HEK293 (cell line): Measurements from ENCODE around the gene CHMP6.

Source experiments
- CTCF ChIA-PET: fragments of 350-600 bp; formaldehyde crosslinking; extraction: SDS; loops from one replicate; lab custom pipeline; 2021; ENCODE audit warnings: antibody characterized with exemption; lab: Yijun Ruan, JAX
- POLR2A ChIA-PET: fragments of 300-600 bp; formaldehyde crosslinking; extraction: SDS; loops from one replicate; lab custom pipeline; 2020; ENCODE audit warnings: antibody characterized with exemption, inconsistent platforms; lab: Yijun Ruan, JAX
- H3K27ac ChIP-seq: fragments of 200-500 bp; sonication (Bioruptor generic); 2 replicates; pipeline ENCODE4 v1.5.1; 2014; ENCODE audit warnings: low read depth, low read length, control low read depth, inconsistent platforms; ENCODE audit errors: extremely low read depth
- H3K36me3 ChIP-seq, 2 experiments: fragments of 200-500 bp in 1 of 2; sonication (Bioruptor generic) in 1 of 2; 1 replicate in 1 of 2; 2 replicates in 1 of 2; pipeline ENCODE4 v1.5.1; 2014 to 2017; ENCODE audit warnings: inconsistent platforms in 2 of 2, low read length in 2 of 2; ENCODE audit not compliant: control insufficient read depth in 2 of 2, insufficient read depth in 1 of 2
- H3K4me1 ChIP-seq: fragments of 200-500 bp; sonication (Bioruptor generic); 2 replicates; pipeline ENCODE4 v1.5.1; 2014; ENCODE audit warnings: mild to moderate bottlenecking, low read length, inconsistent platforms; ENCODE audit not compliant: control insufficient read depth, insufficient read depth
- H3K4me3 ChIP-seq: 2 replicates; pipeline ENCODE4 v1.5.1; 2011; ENCODE audit warnings: low read depth, mild to moderate bottlenecking, control low read depth, low read length, moderate library complexity
- H3K9me3 ChIP-seq: fragments of 200-500 bp; sonication (Bioruptor generic); 2 replicates; pipeline ENCODE4 v1.5.1; 2014; ENCODE audit warnings: low read depth, low read length, inconsistent platforms; ENCODE audit not compliant: control insufficient read depth, insufficient read depth
- HOXC10 ChIP-seq: sonication (generic); formaldehyde crosslinking; IDR thresholded peaks from 2 replicates; pipeline ENCODE4 v1.8.1; 2023; ENCODE audit warnings: mild to moderate bottlenecking, missing genetic modification reagents
- SP7 ChIP-seq: fragments of 450-650 bp; formaldehyde crosslinking; IDR thresholded peaks from 2 replicates; pipeline ENCODE4 v1.5.1; 2016; ENCODE audit warnings: missing biosample characterization, missing genetic modification characterization
- ZBTB1 ChIP-seq: fragments of 450-650 bp; formaldehyde crosslinking; IDR thresholded peaks from 2 replicates; pipeline ENCODE4 v1.5.1; 2016; ENCODE audit warnings: missing biosample characterization, missing genetic modification characterization
- ZBTB17 ChIP-seq: fragments of 450-650 bp; formaldehyde crosslinking; IDR thresholded peaks from 2 replicates; pipeline ENCODE4 v1.5.1; 2016; ENCODE audit warnings: missing biosample characterization, missing genetic modification characterization
- ZNF112 ChIP-seq: fragments of 450-650 bp; formaldehyde crosslinking; IDR thresholded peaks from 2 replicates; pipeline ENCODE4 v1.5.0; 2017; ENCODE audit warnings: missing biosample characterization, missing genetic modification characterization
- ZNF121 ChIP-seq: fragments of 450-650 bp; formaldehyde crosslinking; IDR thresholded peaks from 2 replicates; pipeline ENCODE4 v1.5.1; 2016; ENCODE audit warnings: missing biosample characterization, missing genetic modification characterization
- ZNF133 ChIP-seq: fragments of 450-650 bp; formaldehyde crosslinking; IDR thresholded peaks from 2 replicates; pipeline ENCODE4 v1.5.1; 2016; ENCODE audit warnings: missing biosample characterization, missing genetic modification characterization
- ZNF138 ChIP-seq: fragments of 450-650 bp; formaldehyde crosslinking; IDR thresholded peaks from 2 replicates; pipeline ENCODE4 v1.5.1; 2016; ENCODE audit warnings: missing biosample characterization, missing genetic modification characterization, borderline replicate concordance
- ZNF202 ChIP-seq: fragments of 450-650 bp; formaldehyde crosslinking; IDR thresholded peaks from 2 replicates; pipeline ENCODE4 v1.5.1; 2016; ENCODE audit warnings: missing biosample characterization, missing genetic modification characterization, borderline replicate concordance
- ZNF354C ChIP-seq: fragments of 450-650 bp; formaldehyde crosslinking; IDR thresholded peaks from 2 replicates; pipeline ENCODE4 v1.5.1; 2016; ENCODE audit warnings: missing biosample characterization, missing genetic modification characterization, low read depth, borderline replicate concordance
- ZNF501 ChIP-seq: fragments of 450-650 bp; formaldehyde crosslinking; IDR thresholded peaks from 2 replicates; pipeline ENCODE4 v1.5.1; 2016; ENCODE audit warnings: missing biosample characterization, missing genetic modification characterization
- ZNF514 ChIP-seq: fragments of 450-650 bp; formaldehyde crosslinking; IDR thresholded peaks from 2 replicates; pipeline ENCODE4 v1.5.1; 2016; ENCODE audit warnings: missing biosample characterization, missing genetic modification characterization
- ZNF529 ChIP-seq: fragments of 450-650 bp; formaldehyde crosslinking; IDR thresholded peaks from 2 replicates; pipeline ENCODE4 v1.5.1; 2017; ENCODE audit warnings: missing genetic modification characterization, missing biosample characterization; ENCODE audit not compliant: insufficient replicate concordance
- ZNF530 ChIP-seq: fragments of 450-650 bp; formaldehyde crosslinking; IDR thresholded peaks from 2 replicates; pipeline ENCODE4 v1.5.1; 2016; ENCODE audit warnings: low read depth, missing biosample characterization, missing genetic modification characterization
- ZNF544 ChIP-seq: fragments of 450-650 bp; formaldehyde crosslinking; IDR thresholded peaks from 2 replicates; pipeline ENCODE4 v1.5.0; 2017; ENCODE audit warnings: missing biosample characterization, missing genetic modification characterization
- ZNF610 ChIP-seq: fragments of 450-650 bp; formaldehyde crosslinking; IDR thresholded peaks from 2 replicates; pipeline ENCODE4 v1.5.1; 2016; ENCODE audit warnings: missing biosample characterization, missing genetic modification characterization, borderline replicate concordance
- ZNF654 ChIP-seq: fragments of 450-650 bp; formaldehyde crosslinking; IDR thresholded peaks from 2 replicates; pipeline ENCODE4 v1.5.1; 2016; ENCODE audit warnings: low read depth, missing biosample characterization, missing genetic modification characterization
- ZNF830 ChIP-seq: fragments of 450-650 bp; IDR thresholded peaks from 2 replicates; pipeline ENCODE4 v1.5.0; 2018; ENCODE audit warnings: missing biosample characterization, missing genetic modification characterization, low read depth, mild to moderate bottlenecking, moderate library complexity
- ZSCAN23 ChIP-seq: fragments of 450-650 bp; formaldehyde crosslinking; IDR thresholded peaks from 2 replicates; pipeline ENCODE4 v1.5.1; 2016; ENCODE audit warnings: missing biosample characterization, missing genetic modification characterization
- TF ChIP-seq, protein P1 (sequence below): fragments of 450-650 bp; formaldehyde crosslinking; IDR thresholded peaks from 2 replicates; pipeline ENCODE4 v1.5.1; 2016; ENCODE audit warnings: missing biosample characterization, missing genetic modification characterization
- TF ChIP-seq, protein P2 (sequence below): fragments of 450-650 bp; formaldehyde crosslinking; IDR thresholded peaks from 2 replicates; pipeline ENCODE4 v1.5.1; 2016; ENCODE audit warnings: missing biosample characterization, missing genetic modification characterization

The CHMP6 gene

DNA sequence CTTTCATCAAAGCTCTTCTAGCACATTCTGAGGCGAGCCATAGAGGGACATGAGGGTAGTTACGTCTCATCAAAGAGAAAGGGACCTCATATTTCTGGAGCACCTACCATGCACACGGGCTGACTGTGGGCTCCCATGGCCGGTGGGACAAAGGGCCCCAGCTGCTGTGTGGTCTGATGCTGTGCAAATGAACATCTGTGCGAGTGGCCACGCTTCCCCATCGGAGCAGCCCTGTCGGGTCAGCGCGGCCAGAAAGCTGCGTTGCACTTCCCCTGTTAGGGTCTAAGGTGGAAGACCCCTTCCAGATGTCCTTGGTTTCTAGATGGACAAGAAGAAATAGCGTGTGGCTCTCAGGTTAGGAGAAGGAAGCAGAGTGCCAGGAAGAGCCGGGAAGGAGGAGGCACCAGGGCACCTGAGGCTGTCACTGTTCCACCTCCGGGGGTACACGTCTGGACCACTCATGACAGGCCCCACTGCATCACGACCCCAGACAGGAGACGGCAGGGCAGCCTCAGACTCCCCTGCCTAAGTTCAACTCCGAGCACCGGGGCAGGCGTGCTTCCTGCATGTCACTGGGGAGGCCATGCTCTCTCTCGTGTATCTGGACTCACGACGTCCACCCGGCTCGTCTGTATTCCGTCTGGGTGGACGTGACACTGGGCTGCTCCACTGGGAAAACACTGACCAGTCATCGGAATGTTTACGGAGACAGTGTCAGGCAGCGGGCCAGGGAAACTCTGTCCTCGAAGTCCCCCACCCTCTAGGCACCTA, 34.8 kb downstream of the CHMP6 start:
- Histone ChIP-seq H3K9me3 (no peaks in the 10 kb centered on the region), H3K4me1 (no peaks in the 10 kb centered on the region), H3K4me3 (no peak overlapping the region), H3K36me3 (peaks cover 0 to 4% of the 10 kb centered on the region in 2 experiments; a peak in 1 of 3 replicates), H3K27ac (no peak overlapping the region)
- TF ChIP-seq ZNF610 (tag by site-specific recombination) (no peak), ZNF354C (tag by site-specific recombination) (no peak), ZNF501 (tag by site-specific recombination) (no peak), ZNF830 (tag by site-specific recombination) (no peak), ZNF138 (tag by site-specific recombination) (no peak), ZNF530 (tag by site-specific recombination) (no peak), ZNF654 (tag by site-specific recombination) (no peak), ZNF514 (tag by site-specific recombination) (no peak), ZNF202 (tag by site-specific recombination) (no peak), ZNF121 (tag by site-specific recombination) (no peak), SP7 (tag by site-specific recombination) (no peak), ZNF112 (tag by site-specific recombination) (no peak)
- TF ChIP-seq, protein P1, sequence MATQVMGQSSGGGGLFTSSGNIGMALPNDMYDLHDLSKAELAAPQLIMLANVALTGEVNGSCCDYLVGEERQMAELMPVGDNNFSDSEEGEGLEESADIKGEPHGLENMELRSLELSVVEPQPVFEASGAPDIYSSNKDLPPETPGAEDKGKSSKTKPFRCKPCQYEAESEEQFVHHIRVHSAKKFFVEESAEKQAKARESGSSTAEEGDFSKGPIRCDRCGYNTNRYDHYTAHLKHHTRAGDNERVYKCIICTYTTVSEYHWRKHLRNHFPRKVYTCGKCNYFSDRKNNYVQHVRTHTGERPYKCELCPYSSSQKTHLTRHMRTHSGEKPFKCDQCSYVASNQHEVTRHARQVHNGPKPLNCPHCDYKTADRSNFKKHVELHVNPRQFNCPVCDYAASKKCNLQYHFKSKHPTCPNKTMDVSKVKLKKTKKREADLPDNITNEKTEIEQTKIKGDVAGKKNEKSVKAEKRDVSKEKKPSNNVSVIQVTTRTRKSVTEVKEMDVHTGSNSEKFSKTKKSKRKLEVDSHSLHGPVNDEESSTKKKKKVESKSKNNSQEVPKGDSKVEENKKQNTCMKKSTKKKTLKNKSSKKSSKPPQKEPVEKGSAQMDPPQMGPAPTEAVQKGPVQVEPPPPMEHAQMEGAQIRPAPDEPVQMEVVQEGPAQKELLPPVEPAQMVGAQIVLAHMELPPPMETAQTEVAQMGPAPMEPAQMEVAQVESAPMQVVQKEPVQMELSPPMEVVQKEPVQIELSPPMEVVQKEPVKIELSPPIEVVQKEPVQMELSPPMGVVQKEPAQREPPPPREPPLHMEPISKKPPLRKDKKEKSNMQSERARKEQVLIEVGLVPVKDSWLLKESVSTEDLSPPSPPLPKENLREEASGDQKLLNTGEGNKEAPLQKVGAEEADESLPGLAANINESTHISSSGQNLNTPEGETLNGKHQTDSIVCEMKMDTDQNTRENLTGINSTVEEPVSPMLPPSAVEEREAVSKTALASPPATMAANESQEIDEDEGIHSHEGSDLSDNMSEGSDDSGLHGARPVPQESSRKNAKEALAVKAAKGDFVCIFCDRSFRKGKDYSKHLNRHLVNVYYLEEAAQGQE (tag by site-specific recombination) = no peak
- ChIA-PET POLR2A (interaction anchor here (0.6 to 1.8 kb wide), 2 partner anchors 9 to 21 kb away, joined by 6 to 11 read pairs; partner anchors contain the start of gene BAIAP2), CTCF (interaction anchor here (0.8 to 5.7 kb wide), 6 partner anchors 9 to 76 kb away, joined by 3 to 109 read pairs (median 6); no protein-coding TSS in a partner anchor)

DNA sequence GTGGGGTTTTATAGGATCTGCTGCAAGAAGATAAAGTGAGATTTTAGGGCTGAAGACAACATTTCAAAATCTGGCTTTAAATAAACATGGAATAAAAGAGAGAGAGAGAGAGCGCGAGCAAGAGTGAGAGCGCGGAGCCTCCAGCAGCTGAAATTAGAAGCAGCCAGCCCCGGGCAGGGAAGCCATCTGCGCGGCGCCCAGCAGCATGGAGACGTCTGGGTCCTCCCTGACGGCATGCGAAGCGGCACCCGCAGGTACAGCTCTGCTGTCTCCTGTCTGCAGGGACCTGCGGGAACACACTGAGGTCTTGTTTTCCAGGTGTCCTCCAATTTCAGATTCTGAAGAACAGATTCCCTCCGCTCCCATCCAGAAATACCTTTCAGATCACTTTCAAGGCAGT, 35.4 kb downstream of the CHMP6 start:
- ChIA-PET CTCF (interaction anchor here (0.5 to 1.3 kb wide), 3 partner anchors 10 to 67 kb away, joined by 3 to 4 read pairs (median 3); no protein-coding TSS in a partner anchor), POLR2A (no interaction called here)
- Histone ChIP-seq H3K4me1 (no peaks in the 10 kb centered on the region), H3K27ac (no peak overlapping the region), H3K4me3 (no peak overlapping the region), H3K9me3 (no peaks in the 10 kb centered on the region), H3K36me3 (peaks cover 0 to 4% of the 10 kb centered on the region in 2 experiments; a peak in 1 of 3 replicates)
- no peak for TF ChIP-seq ZNF133 (tag by site-specific recombination)
- no peak for TF ChIP-seq ZBTB1 (tag by site-specific recombination)
- no peak for TF ChIP-seq ZSCAN23 (tag by site-specific recombination)
- no peak for TF ChIP-seq ZBTB17 (tag by site-specific recombination)
- no peak for TF ChIP-seq ZNF529 (tag by site-specific recombination)
- TF ChIP-seq, protein P2, sequence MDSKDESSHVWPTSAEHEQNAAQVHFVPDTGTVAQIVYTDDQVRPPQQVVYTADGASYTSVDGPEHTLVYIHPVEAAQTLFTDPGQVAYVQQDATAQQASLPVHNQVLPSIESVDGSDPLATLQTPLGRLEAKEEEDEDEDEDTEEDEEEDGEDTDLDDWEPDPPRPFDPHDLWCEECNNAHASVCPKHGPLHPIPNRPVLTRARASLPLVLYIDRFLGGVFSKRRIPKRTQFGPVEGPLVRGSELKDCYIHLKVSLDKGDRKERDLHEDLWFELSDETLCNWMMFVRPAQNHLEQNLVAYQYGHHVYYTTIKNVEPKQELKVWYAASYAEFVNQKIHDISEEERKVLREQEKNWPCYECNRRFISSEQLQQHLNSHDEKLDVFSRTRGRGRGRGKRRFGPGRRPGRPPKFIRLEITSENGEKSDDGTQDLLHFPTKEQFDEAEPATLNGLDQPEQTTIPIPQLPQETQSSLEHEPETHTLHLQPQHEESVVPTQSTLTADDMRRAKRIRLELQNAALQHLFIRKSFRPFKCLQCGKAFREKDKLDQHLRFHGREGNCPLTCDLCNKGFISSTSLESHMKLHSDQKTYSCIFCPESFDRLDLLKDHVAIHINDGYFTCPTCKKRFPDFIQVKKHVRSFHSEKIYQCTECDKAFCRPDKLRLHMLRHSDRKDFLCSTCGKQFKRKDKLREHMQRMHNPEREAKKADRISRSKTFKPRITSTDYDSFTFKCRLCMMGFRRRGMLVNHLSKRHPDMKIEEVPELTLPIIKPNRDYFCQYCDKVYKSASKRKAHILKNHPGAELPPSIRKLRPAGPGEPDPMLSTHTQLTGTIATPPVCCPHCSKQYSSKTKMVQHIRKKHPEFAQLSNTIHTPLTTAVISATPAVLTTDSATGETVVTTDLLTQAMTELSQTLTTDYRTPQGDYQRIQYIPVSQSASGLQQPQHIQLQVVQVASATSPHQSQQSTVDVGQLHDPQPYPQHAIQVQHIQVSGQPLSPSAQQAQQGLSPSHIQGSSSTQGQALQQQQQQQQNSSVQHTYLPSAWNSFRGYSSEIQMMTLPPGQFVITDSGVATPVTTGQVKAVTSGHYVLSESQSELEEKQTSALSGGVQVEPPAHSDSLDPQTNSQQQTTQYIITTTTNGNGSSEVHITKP (tag by site-specific recombination) = no peak
- no peak for TF ChIP-seq ZNF610 (tag by site-specific recombination)
- no peak for TF ChIP-seq HOXC10 (CRISPR knock-in tag)
- TF ChIP-seq ZNF544 = no peak
- no peak for TF ChIP-seq ZNF354C (tag by site-specific recombination)
